Epithelial cell of prostate (primary cell): ENCODE measurements around the gene TMEM233.

Experiments used
- DNase-seq: peaks from one replicate; pipeline ENCODE4 v3.0.0-alpha.2; 2011; ENCODE audit warnings: low read depth, low spot score
- H3K27ac ChIP-seq: fragments of 450-650 bp; 2 replicates; pipeline ENCODE4 v1.5.1; 2017; ENCODE audit warnings: mild to moderate bottlenecking

Gene TMEM233

GRCh38 chr12:119593578-119594398, at the start of gene TMEM233:
TMEM233 (plus strand) TSS chr12:119593774; CDS start chr12:119593849, 75 bp downstream.
- H3K27ac ChIP-seq, result no peak within 1 kb of the TSS
- no peak for DNase-seq

- no peak for DNase-seq
- H3K27ac ChIP-seq, result no peak overlapping the region
Measured at GRCh38 chr12:119544765-119545625, 48.6 kb upstream of the TMEM233 start.

GRCh38 chr12:119546340-119546739, 47.2 kb upstream of the TMEM233 start:
- no peak for DNase-seq
- no peak overlapping the region for H3K27ac ChIP-seq

GRCh38 chr12:119547001-119547400, 46.6 kb upstream of the TMEM233 start:
- no peak for DNase-seq
- H3K27ac ChIP-seq, result no peak overlapping the region

- DNase-seq, result no peak
Measured at GRCh38 chr12:119556854-119557253, 36.7 kb upstream of the TMEM233 start.

GRCh38 chr12:119565404-119565803, 28.2 kb upstream of the TMEM233 start:
- no peak for DNase-seq
- H3K27ac ChIP-seq, result no peak overlapping the region

More at GRCh38 chr12:119556854-119557253, 36.7 kb upstream of the TMEM233 start:
- H3K27ac ChIP-seq, result no peak overlapping the region

- no peak for DNase-seq
- H3K27ac ChIP-seq, result no peak overlapping the region
Measured at GRCh38 chr12:119570771-119571170, 22.8 kb upstream of the TMEM233 start.

GRCh38 chr12:119573086-119573485, 20.5 kb upstream of the TMEM233 start:
- no peak overlapping the region for H3K27ac ChIP-seq
- no peak for DNase-seq

- no peak for DNase-seq
- no peak overlapping the region for H3K27ac ChIP-seq
Measured at GRCh38 chr12:119574255-119574654, 19.3 kb upstream of the TMEM233 start.

GRCh38 chr12:119576118-119576810, 17.3 kb upstream of the TMEM233 start:
- DNase-seq, result no peak
- H3K27ac ChIP-seq, result no peak overlapping the region

- no peak overlapping the region for H3K27ac ChIP-seq
- DNase-seq, result no peak
Measured at GRCh38 chr12:119576915-119577314, 16.7 kb upstream of the TMEM233 start.

- no peak overlapping the region for H3K27ac ChIP-seq
- peak; percentile 69 for DNase-seq
Measured at GRCh38 chr12:119578112-119578511, 15.5 kb upstream of the TMEM233 start.

- no peak for DNase-seq
- H3K27ac ChIP-seq, result no peak overlapping the region
Measured at GRCh38 chr12:119589097-119589496, 4.5 kb upstream of the TMEM233 start.

- DNase-seq, result no peak
- H3K27ac ChIP-seq, result no peak overlapping the region
Measured at GRCh38 chr12:119589634-119590033, 3.9 kb upstream of the TMEM233 start.

GRCh38 chr12:119592232-119592631, 1.3 kb upstream of the TMEM233 start:
- DNase-seq, result no peak
- no peak overlapping the region for H3K27ac ChIP-seq

GRCh38 chr12:119594399-119594730, 791 bp downstream of the TMEM233 start:
- no peak for DNase-seq
- no peak overlapping the region for H3K27ac ChIP-seq

GRCh38 chr12:119594772-119595445, 1.3 kb downstream of the TMEM233 start:
- H3K27ac ChIP-seq, result no peak overlapping the region
- no peak for DNase-seq

GRCh38 chr12:119598159-119598558, 4.6 kb downstream of the TMEM233 start:
- no peak for DNase-seq
- no peak overlapping the region for H3K27ac ChIP-seq

- no peak for DNase-seq
- H3K27ac ChIP-seq, result no peak overlapping the region
Measured at GRCh38 chr12:119601877-119602733, 8.5 kb downstream of the TMEM233 start.
